Fibroblast of mammary gland (primary cell): ENCODE results near the gene HPS3.
"Not testable (repeated sequence)": the region's sequence is repeated elsewhere in the genome, so short reads cannot be mapped to it uniquely, and the experiment has no call there.

Experiments used
- DNase-seq: peaks from one replicate; pipeline ENCODE4 v3.0.0-alpha.2; 2010; ENCODE audit warnings: low read depth
- H3K4me3 ChIP-seq: 2 replicates; pipeline ENCODE4 v1.5.1; 2011; ENCODE audit warnings: low read depth, mild to moderate bottlenecking, low read length, moderate library complexity; ENCODE audit not compliant: control insufficient read depth
- TF ChIP-seq, protein P1 (sequence below): conservative IDR thresholded peaks from 2 replicates; pipeline ENCODE4 v1.5.1; 2011; ENCODE audit warnings: low read depth, low read length, inconsistent platforms; ENCODE audit not compliant: control insufficient read depth, insufficient read depth

HPS3 gene

DNA sequence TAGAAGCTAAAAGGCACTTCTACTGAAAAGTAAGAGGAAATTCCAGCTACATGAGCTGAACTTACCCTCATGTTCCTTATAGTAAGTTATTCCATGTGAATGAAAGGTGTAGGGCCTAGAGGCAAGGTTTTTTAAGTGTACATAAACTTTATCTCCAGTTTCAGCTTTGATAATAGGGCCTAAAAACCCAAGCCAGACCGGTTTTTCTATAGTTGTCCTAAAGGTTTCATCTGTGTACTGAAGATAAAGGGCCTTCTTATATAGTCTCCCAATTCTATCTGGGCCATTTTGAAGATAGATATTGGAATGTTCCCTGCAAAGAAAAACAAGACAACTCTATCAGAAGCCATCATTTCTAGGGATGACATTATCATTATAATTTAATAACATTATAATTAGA is 82.9 kb downstream of the HPS3 start:
- no peak overlapping the region for H3K4me3 ChIP-seq
- DNase-seq: no peak
- TF ChIP-seq, protein P1, sequence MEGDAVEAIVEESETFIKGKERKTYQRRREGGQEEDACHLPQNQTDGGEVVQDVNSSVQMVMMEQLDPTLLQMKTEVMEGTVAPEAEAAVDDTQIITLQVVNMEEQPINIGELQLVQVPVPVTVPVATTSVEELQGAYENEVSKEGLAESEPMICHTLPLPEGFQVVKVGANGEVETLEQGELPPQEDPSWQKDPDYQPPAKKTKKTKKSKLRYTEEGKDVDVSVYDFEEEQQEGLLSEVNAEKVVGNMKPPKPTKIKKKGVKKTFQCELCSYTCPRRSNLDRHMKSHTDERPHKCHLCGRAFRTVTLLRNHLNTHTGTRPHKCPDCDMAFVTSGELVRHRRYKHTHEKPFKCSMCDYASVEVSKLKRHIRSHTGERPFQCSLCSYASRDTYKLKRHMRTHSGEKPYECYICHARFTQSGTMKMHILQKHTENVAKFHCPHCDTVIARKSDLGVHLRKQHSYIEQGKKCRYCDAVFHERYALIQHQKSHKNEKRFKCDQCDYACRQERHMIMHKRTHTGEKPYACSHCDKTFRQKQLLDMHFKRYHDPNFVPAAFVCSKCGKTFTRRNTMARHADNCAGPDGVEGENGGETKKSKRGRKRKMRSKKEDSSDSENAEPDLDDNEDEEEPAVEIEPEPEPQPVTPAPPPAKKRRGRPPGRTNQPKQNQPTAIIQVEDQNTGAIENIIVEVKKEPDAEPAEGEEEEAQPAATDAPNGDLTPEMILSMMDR: no peak

DNA sequence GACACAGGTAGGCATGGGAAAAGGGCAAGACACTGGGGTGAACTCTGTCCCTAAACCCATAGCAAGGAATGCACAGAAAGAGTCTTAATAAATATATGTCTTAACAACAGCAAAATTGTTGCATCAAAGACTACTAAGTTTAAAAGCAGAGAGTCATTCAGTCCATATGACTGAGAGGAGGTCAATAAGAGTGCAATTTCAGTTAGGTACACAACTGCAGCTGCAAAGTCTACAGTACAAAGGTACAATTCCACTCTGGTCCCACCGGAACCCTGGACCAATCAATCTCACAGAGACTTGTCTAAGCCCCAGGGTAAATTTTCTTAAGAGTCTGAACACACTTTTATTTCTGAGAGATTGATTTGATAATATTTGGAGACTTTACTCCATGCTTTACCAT is 85.3 kb downstream of the HPS3 start:
- TF ChIP-seq, protein P1: no peak
- no peak overlapping the region for H3K4me3 ChIP-seq
- DNase-seq: no peak

DNA sequence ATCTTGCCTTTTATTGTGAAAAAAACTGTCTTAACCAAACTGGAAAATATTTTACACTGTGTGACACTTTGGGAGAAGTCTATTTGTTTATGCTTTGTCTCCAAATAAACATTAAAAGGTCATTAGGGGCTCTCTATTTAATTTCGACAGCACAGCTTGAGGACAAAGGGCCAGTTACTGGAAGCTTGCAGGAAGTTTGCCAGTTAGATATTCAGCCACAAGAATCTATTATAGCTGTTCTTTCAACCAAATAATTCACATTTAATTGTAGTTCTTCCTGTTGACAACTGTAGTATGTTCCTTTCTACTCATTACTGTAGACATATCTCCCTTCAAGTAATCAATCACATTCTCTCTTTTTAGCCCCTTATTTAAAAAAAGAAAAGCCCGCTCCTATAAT is 86.1 kb downstream of the HPS3 start:
- DNase-seq: no peak
- no peak overlapping the region for H3K4me3 ChIP-seq
- TF ChIP-seq, protein P1: no peak

DNA sequence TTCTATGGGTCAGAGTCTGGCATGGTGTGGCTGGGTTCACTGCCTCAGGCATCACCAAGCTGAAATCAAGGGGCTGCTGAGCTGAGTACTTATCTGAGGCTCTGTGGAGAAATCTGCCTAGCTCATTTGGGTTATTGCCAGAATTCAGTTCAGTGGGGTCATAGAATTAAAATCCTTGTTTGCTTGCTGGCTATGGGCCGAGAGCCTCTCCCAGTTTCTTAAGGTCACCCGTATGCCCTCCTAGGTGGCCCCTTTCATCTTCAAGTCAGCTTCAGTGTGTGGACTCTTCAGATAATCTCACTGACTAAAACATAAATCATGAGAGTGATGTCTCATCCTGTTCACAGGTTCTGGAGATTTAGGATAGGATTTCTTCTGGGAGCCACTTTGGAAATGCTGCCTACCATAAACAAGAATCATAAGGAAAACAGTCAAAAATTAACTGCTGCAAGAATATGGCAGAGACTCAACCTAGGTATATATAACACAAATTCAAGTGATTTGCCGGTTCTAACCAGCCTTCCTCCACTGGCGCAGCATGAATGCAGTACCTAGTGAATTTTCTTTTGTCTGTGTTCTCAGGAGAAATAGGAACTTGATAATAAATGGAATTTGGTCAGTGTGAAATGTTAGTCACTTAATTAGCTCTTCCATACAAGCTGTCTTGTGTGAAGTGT is 86.9 kb downstream of the HPS3 start:
- TF ChIP-seq, protein P1: no peak
- DNase-seq: peak; percentile 5
- no peak overlapping the region for H3K4me3 ChIP-seq

DNA sequence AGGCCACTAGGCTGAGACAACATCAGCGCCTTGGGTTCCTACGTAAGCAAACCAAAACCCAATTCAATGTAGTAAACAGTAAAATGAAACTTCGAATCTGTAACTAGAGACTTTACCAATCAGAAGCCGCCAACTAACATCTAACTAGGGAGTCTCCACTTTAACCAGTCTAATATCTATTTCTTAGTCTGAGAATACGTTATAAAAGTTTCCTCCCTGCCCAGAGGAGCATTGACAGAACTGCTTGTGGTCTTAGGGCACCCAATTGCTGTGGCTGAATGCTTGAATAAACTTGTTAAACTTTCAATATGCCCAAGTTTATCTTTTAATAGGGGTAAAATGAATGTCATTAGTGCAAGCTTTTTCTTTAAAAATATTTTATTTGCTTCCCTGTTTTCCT is 87.9 kb downstream of the HPS3 start:
- TF ChIP-seq, protein P1: no peak
- DNase-seq: no peak
- H3K4me3 ChIP-seq: no peak overlapping the region

DNA sequence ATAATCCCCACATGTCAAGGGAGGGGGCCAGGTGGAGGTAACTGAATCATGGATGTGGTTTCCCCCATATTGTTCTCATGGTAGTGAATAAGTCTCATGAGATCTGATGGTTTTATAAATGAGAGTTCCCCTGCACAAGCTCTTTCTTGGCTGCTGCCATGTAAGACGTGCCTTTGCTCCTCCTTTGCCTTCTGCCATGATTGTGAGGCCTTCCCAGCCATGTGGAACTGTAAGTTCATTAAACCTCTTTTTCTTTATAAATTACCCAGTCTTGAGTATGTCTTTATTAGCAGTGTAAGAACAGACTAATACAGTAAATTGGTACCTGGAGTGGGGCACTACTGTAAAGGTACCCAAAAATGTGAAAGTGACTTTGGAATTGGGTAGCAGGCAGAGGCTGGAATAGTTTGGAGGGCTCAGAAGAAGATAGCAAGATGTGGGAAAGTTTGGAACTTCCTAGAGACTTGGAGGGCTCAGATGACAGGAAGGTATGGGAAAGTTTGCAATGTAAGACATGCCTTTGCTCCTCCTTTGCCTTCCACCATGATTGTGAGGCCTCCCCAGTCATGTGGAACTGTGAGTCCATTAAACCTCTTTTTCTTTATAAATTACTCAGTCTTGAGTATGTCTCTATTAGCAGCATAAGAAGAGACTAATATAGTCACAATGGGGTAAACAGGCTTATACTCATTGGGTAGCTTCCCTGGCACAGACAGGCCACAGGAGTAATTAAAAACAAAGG is 90.1 kb downstream of the HPS3 start:
- not testable (repeated sequence) for H3K4me3 ChIP-seq, DNase-seq

DNA sequence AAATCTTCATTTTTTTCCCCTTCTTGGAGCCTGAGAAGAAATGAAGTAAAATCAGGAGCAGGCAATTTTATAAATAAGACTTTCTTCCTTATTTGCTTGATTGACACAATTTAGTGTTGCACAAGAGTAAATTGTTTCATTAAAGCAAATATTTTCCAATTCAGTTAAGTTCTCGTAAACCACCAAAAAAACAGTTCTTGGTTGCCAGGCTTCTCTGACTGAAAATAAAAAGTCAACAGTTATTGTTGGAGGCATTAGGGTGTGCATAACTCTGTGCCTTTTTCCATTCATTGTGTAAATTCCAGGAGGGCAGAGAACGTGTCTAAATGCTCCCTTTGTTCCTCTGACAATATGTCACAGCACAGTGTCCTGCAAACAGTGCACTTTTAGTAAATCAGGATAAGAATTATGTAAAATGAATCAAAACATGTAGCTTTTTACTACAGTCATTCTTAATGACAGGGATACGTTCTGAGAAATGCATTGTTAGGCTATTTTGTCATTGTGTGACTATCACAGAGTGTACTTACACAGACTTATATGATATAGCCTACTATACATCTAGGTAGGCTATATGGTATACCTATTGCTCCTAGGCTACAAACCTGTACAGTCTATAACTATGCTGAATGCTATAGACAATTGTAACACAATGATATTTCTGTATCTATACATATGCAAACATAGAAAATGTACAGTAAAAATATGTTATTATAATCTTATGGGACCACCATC is 92.5 kb downstream of the HPS3 start, which contains the start of gene CP:
TSS of gene CP (minus strand) at position 47 of the 735 bp plus-strand sequence. CDS start at position 10, 37 bp downstream.
- TF ChIP-seq, protein P1: no peak
- no peak for DNase-seq
- H3K4me3 ChIP-seq: no peak within 1 kb of the TSS
